Aorta (tissue), 5 donors: ENCODE data around the gene CELSR1. TPM values are rescaled to one million over a fixed set of nuclear protein-coding genes. Genes with fewer than 3 reads are reported as not detected.
"Not testable (repeated sequence)": the region's sequence is repeated elsewhere in the genome, so short reads cannot be mapped to it uniquely, and the experiment has no call there.

ENCODE experiments used
- ATAC-seq: fragments of 200-7000 bp; cut with Tn5 transposase; one replicate; pipeline ENCODE4 v1.9.1; 2022; ENCODE audit warnings: moderate library complexity; ENCODE audit not compliant: low FRiP score
- DNase-seq, 2 donors: peaks; one replicate each; pipeline ENCODE4 v3.0.0-alpha.2; 2020
- H3K27ac ChIP-seq, 2 donors: one replicate each; pipeline ENCODE4 v1.5.1; 2013; ENCODE audit warnings: low read length in 2 of 2, mild to moderate bottlenecking in 2 of 2, moderate library complexity in 2 of 2, control low read depth in 1 of 2, inconsistent platforms in 1 of 2, low read depth in 1 of 2
- H3K27me3 ChIP-seq, 2 donors: one replicate each; pipeline ENCODE4 v1.6.1; 2013; ENCODE audit warnings: control low read depth in 1 of 2, low read length in 1 of 2, mild to moderate bottlenecking in 1 of 2, moderate library complexity in 1 of 2; ENCODE audit not compliant: insufficient read depth in 2 of 2, control insufficient read depth in 1 of 2
- H3K36me3 ChIP-seq, 2 donors: one replicate each; pipeline ENCODE4 v1.6.1; 2013; ENCODE audit warnings: control low read depth in 1 of 2, low read length in 1 of 2, mild to moderate bottlenecking in 1 of 2; ENCODE audit not compliant: insufficient read depth in 2 of 2, control insufficient read depth in 1 of 2
- H3K4me1 ChIP-seq, 2 donors: one replicate each; pipeline ENCODE4 v1.6.1; 2013; ENCODE audit warnings: low read length in 2 of 2, control low read depth in 1 of 2, mild to moderate bottlenecking in 1 of 2, moderate library complexity in 1 of 2; ENCODE audit not compliant: insufficient read depth in 2 of 2, control insufficient read depth in 1 of 2
- H3K4me3 ChIP-seq, 2 donors: one replicate each; pipeline ENCODE4 v1.5.1; 2013; ENCODE audit warnings: low read length in 2 of 2, control low read depth in 1 of 2, mild to moderate bottlenecking in 1 of 2
- H3K9me3 ChIP-seq: one replicate; pipeline ENCODE4 v1.6.1; 2013; ENCODE audit warnings: mild to moderate bottlenecking, low read length; ENCODE audit not compliant: control insufficient read depth
- WGBS, 2 donors: extraction: QIAGEN DNeasy Blood & Tissue Kit; methylation state at CpG; one replicate each; pipeline ENCODE4 v1.1.7; 2013; 5-methylcytosine and 5-hydroxymethylcytosine counted together
- intact Hi-C, 2 donors: fragments of 100-400 bp; cut with DNase I; formaldehyde crosslinking; loops; one replicate each; pipeline versions ENCODE4 v1.14.2 to v1.15.0; 2022
- polyA plus RNA-seq, 2 donors: library from polyadenylated mRNA; stranded (reverse); fragments of 200-250 nt; gene quantifications; one replicate each; pipeline ENCODE4 v1.2.3, GENCODE V29; 2013
- total RNA-seq, 2 donors: library from RNA; stranded (reverse); fragmentation: NEBNext Ultra II Directional; extraction: Animal tissue kit (Norgen Biotek cat#: 25700); gene quantifications; one replicate each; pipeline ENCODE4 v1.2.1, GENCODE V29; 2021
- donor health status: healthy with polysubstance abuse.
- donor health status: Bipolar disorder and iron deficiency.
- donor health status: DM: no; HTN: no; CAD: no.
- donor health status: DM: no; HTN: no; CAD: no.
- donor health status: DM: yes; HTN: yes; CAD: no.

Gene CELSR1
- total and polyA plus RNA-seq, 4 donors = 0.15 to 3.0 (median 1.3) TPM

- ATAC-seq = no peak
- Histone ChIP-seq H3K36me3 (no peaks in the 10 kb centered on the region), H3K4me3 (no peak overlapping the region), H3K27me3 (no peaks in the 10 kb centered on the region), H3K9me3 (no peaks in the 10 kb centered on the region), H3K27ac (no peak overlapping the region), H3K4me1 (no peaks in the 10 kb centered on the region)
- intact Hi-C loops = loop anchor here (2.0 to 5.0 kb wide), 2 partner anchors 193 to 314 kb away; no protein-coding TSS in a partner anchor
- peak; percentile 42 to 55 for DNase-seq
- WGBS, 2 donors = 92 to 96% methylated on average over 12 of the region's 12 CpGs
These were observed 221.4 kb downstream of the CELSR1 start for GRCh38 chr22:46315976-46316375.

GRCh38 chr22:46312848-46313247 lies 224.6 kb downstream of the CELSR1 start:
- H3K4me3 ChIP-seq, H3K36me3 ChIP-seq, H3K27ac ChIP-seq, H3K4me1 ChIP-seq, ATAC-seq, DNase-seq, H3K9me3 ChIP-seq, H3K27me3 ChIP-seq: not testable (repeated sequence)
- intact Hi-C loops = loop anchor here (2.0 to 5.0 kb wide), 2 partner anchors 191 to 318 kb away; no protein-coding TSS in a partner anchor
- WGBS, 2 donors = 90 to 94% methylated on average over 2 of the region's 2 CpGs

GRCh38 chr22:46312056-46312455 lies 225.4 kb downstream of the CELSR1 start:
- 96 to 97% methylated on average over 8 of the region's 8 CpGs for WGBS, 2 donors
- Histone ChIP-seq H3K9me3 (no peaks in the 10 kb centered on the region), H3K36me3 (no peaks in the 10 kb centered on the region), H3K27ac (no peak overlapping the region), H3K4me1 (no peaks in the 10 kb centered on the region), H3K27me3 (no peaks in the 10 kb centered on the region), H3K4me3 (no peak overlapping the region)
- DNase-seq (peak; percentile 15 to 52), ATAC-seq (no peak)
- intact Hi-C loops = loop anchor here (2.0 to 5.0 kb wide), 2 partner anchors 190 to 317 kb away; no protein-coding TSS in a partner anchor

Other genes starting within 250 kb of the CELSR1 start
- 1 to 10 TPM in 1 of 2 donors, under 1 TPM in 1; 0.55 to 1.5 TPM for gene GTSE1, start 240.8 kb downstream of the CELSR1 start, total RNA-seq
- 1 to 10 TPM in 1 of 2 donors, under 1 TPM in 1; 0.82 to 1.0 TPM for gene GTSE1, start 240.8 kb downstream of the CELSR1 start, polyA plus RNA-seq
- 10 to 100 TPM; 29.8 to 37.8 TPM for gene TRMU, start 201.9 kb downstream of the CELSR1 start, total RNA-seq
- gene TRMU, start 201.9 kb downstream of the CELSR1 start, polyA plus RNA-seq = 10 to 100 TPM; 11.3 to 66.4 TPM
- gene GRAMD4, start 82.8 kb upstream of the CELSR1 start, total RNA-seq = 10 to 100 TPM; 15.6 to 37.1 TPM
- 1 to 10 TPM; 5.5 to 6.8 TPM for gene GRAMD4, start 82.8 kb upstream of the CELSR1 start, polyA plus RNA-seq
- gene CERK, start 200.6 kb upstream of the CELSR1 start, total RNA-seq = 10 to 100 TPM; 33.8 to 38.1 TPM
- gene CERK, start 200.6 kb upstream of the CELSR1 start, polyA plus RNA-seq = 10 to 100 TPM; 20.6 to 41.6 TPM
- gene TBC1D22A, start 225.0 kb upstream of the CELSR1 start, total RNA-seq = 10 to 100 TPM; 21.1 to 37.1 TPM
- 10 to 100 TPM; 10.8 to 14.7 TPM for gene TBC1D22A, start 225.0 kb upstream of the CELSR1 start, polyA plus RNA-seq